Cardiac muscle cell (in vitro differentiated cells and primary cell): ENCODE data around the gene SYT1. TPM values are rescaled to one million over a fixed set of nuclear protein-coding genes. Genes with fewer than 3 reads are reported as not detected.
A peak's percentile ranks its signal among the peaks of the same experiment; 100 is the strongest.

Experiments used
- DNase-seq, 2 donors: peaks; one replicate each; pipeline versions ENCODE4 v3.0.0 to v3.0.0-alpha.2; 2010 to 2017; ENCODE audit warnings: low read depth in 1 of 2, low spot score in 1 of 2
- H3K27ac ChIP-seq: fragments of 200-600 bp; sonication (generic); 2 replicates; pipeline ENCODE4 v1.5.1; 2016
- H3K27me3 ChIP-seq: fragments of 200-600 bp; sonication (generic); 2 replicates; pipeline ENCODE4 v1.6.0; 2016; ENCODE audit warnings: control low read depth
- H3K36me3 ChIP-seq: fragments of 200-600 bp; sonication (generic); 2 replicates; pipeline ENCODE4 v1.5.1; 2016; ENCODE audit warnings: control low read depth
- H3K4me1 ChIP-seq: fragments of 200-600 bp; sonication (generic); 2 replicates; pipeline ENCODE4 v1.8.1; 2017; ENCODE audit warnings: low read depth, mild to moderate bottlenecking, mixed run types
- H3K4me3 ChIP-seq: fragments of 200-600 bp; sonication (generic); 2 replicates; pipeline ENCODE4 v1.5.1; 2016; ENCODE audit warnings: mild to moderate bottlenecking
- H3K9me3 ChIP-seq: fragments of 200-600 bp; sonication (generic); 2 replicates; pipeline ENCODE4 v1.5.1; 2017; ENCODE audit warnings: low read depth, mild to moderate bottlenecking, control low read depth
- polyA plus RNA-seq: library from polyadenylated mRNA; unstranded; fragments of >200 nt; fragmentation: Nextera tagmentation; extraction: Ambion mirVana; gene quantifications from 2 replicates; pipeline ENCODE4 v1.2.1, GENCODE V29; 2016
- total RNA-seq: library from RNA; depleted of rRNA; stranded (reverse); fragments of >200 nt; gene quantifications from 2 replicates; pipeline ENCODE4 v1.2.3, GENCODE V29; 2016
- TF ChIP-seq, protein P1 (sequence below): IDR thresholded peaks from 2 replicates; pipeline ENCODE4 v1.5.1; 2012; ENCODE audit warnings: low read depth, mild to moderate bottlenecking, low read length

Gene SYT1
- total and polyA plus RNA-seq, 2 experiments from 2014 or later = 0.50 to 0.66 TPM

DNA sequence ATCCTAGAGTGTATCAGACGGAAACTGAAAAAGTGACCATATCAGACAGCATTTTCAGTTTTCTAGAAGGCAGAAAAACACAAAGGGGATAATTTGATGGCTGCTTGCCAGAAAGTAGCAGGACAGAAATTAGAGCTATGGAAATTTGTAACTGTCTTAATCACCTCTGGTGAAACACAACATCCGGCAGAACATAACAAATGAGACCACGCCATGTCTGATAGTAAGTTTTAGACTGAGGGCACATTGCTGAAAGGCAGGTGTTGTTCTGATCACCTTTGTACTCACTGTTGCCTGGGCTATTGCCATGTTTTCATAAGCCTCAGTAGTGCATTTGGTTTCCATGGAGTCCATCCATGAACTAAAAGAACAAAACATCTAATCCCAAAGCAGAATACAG is 535.9 kb downstream of the SYT1 start:
- Histone ChIP-seq H3K9me3 (no peaks in the 10 kb centered on the region), H3K36me3 (no peaks in the 10 kb centered on the region), H3K4me3 (no peak overlapping the region), H3K4me1 (no peaks in the 10 kb centered on the region), H3K27me3 (no peaks in the 10 kb centered on the region), H3K27ac (no peak overlapping the region)
- TF ChIP-seq, protein P1, sequence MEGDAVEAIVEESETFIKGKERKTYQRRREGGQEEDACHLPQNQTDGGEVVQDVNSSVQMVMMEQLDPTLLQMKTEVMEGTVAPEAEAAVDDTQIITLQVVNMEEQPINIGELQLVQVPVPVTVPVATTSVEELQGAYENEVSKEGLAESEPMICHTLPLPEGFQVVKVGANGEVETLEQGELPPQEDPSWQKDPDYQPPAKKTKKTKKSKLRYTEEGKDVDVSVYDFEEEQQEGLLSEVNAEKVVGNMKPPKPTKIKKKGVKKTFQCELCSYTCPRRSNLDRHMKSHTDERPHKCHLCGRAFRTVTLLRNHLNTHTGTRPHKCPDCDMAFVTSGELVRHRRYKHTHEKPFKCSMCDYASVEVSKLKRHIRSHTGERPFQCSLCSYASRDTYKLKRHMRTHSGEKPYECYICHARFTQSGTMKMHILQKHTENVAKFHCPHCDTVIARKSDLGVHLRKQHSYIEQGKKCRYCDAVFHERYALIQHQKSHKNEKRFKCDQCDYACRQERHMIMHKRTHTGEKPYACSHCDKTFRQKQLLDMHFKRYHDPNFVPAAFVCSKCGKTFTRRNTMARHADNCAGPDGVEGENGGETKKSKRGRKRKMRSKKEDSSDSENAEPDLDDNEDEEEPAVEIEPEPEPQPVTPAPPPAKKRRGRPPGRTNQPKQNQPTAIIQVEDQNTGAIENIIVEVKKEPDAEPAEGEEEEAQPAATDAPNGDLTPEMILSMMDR = no peak
- no peak for DNase-seq

DNA sequence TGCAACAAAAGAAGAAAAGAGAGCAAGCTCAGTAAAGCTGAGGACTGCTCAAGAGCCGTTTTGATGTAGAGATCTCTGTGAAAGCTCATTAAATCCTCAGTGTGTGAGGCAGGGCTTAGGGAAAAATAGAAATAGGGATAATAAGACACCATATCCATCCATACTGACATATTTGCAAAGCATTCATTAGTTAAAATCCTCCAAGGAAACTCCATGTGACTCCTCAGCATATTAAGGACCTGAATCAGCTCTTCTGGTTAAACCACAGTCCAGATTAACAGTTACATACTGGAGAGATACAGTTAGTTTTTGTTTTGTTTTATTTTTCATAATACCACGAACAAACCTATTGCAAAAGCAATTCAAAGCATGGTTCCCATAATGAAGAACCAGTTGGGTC is 538.0 kb downstream of the SYT1 start:
- Histone ChIP-seq H3K4me3 (no peak overlapping the region), H3K27ac (no peak overlapping the region), H3K4me1 (no peaks in the 10 kb centered on the region), H3K27me3 (no peaks in the 10 kb centered on the region), H3K9me3 (no peaks in the 10 kb centered on the region), H3K36me3 (no peaks in the 10 kb centered on the region)
- TF ChIP-seq, protein P1 = no peak
- DNase-seq = peak in 1 of 2 donors; percentile 50

DNA sequence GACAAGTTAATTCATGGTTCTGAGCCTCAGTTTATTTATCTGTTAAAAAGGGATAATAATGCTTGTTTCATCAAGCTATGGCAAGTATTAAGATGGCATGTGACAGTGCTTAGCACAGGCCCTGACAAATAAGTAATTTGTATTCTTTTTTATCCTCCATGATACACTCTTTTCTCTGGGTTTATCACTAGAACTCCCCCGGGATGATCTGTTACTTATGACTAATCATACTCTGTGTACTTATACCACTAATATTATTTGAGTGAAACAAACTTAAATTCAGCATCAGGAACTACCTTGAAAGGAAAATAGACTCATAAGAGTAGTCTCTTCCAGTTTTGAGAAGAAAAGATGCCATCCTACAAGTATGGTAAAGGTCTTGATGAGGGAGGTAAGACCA is 542.4 kb downstream of the SYT1 start:
- peaks cover 6% of the 10 kb centered on the region for H3K4me1 ChIP-seq
- no peak for DNase-seq
- H3K27me3 ChIP-seq = no peaks in the 10 kb centered on the region
- H3K27ac ChIP-seq = no peak overlapping the region
- no peaks in the 10 kb centered on the region for H3K9me3 ChIP-seq
- H3K36me3 ChIP-seq = no peaks in the 10 kb centered on the region
- no peak overlapping the region for H3K4me3 ChIP-seq
- TF ChIP-seq, protein P1 = no peak

DNA sequence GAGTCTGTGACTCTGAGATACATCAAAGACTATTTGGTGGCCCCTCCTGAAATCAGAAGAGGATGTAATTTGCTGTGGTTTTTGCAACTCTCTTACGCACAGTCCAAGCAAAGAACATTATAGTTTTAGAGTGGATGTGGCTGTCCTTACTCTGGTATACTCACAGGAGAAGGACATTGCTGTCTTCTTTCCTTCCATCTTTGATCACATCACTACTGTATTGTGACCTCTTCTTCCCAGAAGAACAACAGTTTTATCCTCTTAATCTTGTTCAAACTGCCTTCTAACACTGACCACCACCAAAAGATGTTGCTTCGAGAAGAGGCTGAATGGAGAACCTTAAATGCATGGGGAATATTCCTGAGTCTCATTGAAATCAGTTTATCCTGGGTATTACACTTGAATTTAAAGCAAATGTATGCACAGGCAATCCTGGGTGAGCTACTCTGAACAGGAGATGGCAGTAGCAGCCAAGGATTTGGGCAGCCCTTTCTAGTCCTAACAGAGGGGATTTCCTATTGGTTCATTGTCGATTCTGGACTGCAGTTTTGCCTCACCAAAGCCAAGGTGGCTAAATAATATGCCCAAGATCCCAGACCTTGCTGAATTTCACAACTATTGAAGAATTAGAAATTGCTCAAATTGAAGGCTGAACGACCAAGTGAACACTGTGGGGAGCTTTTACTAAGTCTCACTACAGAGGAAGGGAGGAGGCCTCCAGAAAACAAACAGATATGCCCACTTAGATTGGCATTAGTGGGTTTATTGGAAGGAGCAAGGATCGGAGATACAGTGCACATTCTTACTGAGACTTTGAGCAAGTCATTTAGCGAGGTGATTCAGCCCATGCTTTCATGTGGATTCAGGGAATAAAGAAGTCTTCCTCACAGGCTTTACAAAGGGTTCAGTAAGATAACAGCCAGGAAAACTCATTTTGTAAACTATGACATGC is 543.4 kb downstream of the SYT1 start:
- DNase-seq = peak; percentile 85 to 94
- Histone ChIP-seq H3K9me3 (no peaks in the 10 kb centered on the region), H3K27ac (peak overlapping the region; percentile 45), H3K4me1 (peaks cover 9% of the 10 kb centered on the region), H3K4me3 (no peak overlapping the region), H3K27me3 (no peaks in the 10 kb centered on the region), H3K36me3 (no peaks in the 10 kb centered on the region)
- TF ChIP-seq, protein P1 = peak; percentile 88

DNA sequence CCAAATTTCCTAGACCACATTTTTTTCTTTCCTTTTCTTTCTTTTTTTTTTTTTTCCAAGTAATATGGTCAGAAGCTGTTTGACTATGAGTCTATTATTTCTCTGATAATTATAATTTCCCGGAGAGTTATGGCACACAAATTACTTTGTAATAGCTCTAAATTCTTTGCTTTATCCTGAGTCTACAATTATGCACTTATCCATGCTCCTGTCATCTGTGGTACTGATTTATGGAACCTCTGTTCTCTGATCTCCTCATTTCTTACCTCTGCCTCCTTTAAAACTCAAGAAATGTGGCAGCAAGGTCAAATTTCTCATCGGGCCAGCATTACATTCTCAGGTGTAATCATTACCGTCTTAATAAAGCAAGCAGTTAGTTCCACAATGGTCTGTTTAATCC is 544.1 kb downstream of the SYT1 start:
- no peak for DNase-seq
- Histone ChIP-seq H3K36me3 (no peaks in the 10 kb centered on the region), H3K4me1 (peaks cover 13% of the 10 kb centered on the region), H3K27me3 (no peaks in the 10 kb centered on the region), H3K9me3 (no peaks in the 10 kb centered on the region), H3K27ac (peak overlapping the region; percentile 21), H3K4me3 (no peak overlapping the region)
- TF ChIP-seq, protein P1 = no peak
